HK-2 (cell line): ENCODE data around the gene AKT2.

ENCODE experiments used
- DNase-seq: peaks from one replicate; pipeline ENCODE4 v3.0.0-alpha.2; 2018; ENCODE audit not compliant: unreplicated experiment

Gene AKT2

GRCh38 chr19:40190891-40191835, 94.0 kb downstream of the AKT2 start, which contains the start of gene MAP3K10:
Gene MAP3K10, plus strand, starts transcription at chr19:40191426. Its CDS starts 606 bp downstream, at chr19:40192032.
- DNase-seq = peak; percentile 89

GRCh38 chr19:40184273-40184672, 100.9 kb downstream of the AKT2 start:
- no peak for DNase-seq
